IPS-18c (cell line): ENCODE measurements around the gene CDC25B.
A peak's percentile ranks its signal among the peaks of the same experiment; 100 is the strongest.
"Not testable (repeated sequence)": the region's sequence is repeated elsewhere in the genome, so short reads cannot be mapped to it uniquely, and the experiment has no call there.

Experiments
- H3K4me3 ChIP-seq: 2 replicates; pipeline ENCODE4 v1.7.0; 2013; ENCODE audit warnings: low read depth, mild to moderate bottlenecking, low read length, moderate library complexity; ENCODE audit not compliant: insufficient read depth
- H3K9me3 ChIP-seq: one replicate; pipeline ENCODE4 v1.6.1; 2013; ENCODE audit warnings: mild to moderate bottlenecking, low read length, moderate library complexity; ENCODE audit not compliant: control insufficient read depth, insufficient read depth

Gene CDC25B

DNA sequence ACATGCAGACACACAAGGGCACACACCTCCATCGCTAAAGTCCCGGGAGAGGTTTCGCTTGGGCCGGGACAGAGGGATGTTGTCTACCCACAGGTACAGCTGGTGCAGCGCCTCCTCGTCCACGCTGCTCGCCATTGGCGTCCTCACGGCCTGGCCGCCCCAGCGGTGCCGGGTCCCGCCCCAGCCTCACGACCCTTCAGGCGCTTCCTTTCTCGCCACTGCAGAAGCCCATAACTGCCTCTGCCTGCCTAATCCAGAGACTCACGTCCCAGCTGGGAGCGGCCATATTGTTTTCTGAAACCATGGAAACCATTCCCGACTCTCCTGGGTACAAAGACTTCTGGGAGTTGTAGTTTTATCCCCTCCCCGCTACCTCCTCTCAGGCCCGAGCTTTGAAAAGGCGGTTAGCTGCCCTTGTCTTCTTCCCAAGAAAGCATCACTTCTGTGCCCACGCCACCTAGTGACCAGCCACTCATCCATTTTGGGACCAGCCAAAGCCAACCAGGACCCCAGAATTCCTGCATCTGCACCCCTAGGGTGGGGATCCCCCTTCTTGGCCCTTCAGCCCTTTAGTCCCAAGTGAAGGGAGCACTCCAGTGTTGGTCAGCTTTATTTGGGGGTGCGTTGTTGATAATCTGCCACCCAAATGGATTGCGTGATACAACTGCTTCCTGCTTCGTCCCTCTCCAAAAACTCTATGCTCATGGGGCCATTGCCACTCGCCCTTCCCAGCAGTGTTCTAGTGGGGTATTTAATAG is 14.8 kb upstream of the CDC25B start, which contains the start of gene SPEF1:
Gene SPEF1 (minus strand): TSS at position 296 of the 758 bp plus-strand sequence. CDS start 161 bp downstream, at position 135.
- H3K9me3 ChIP-seq = no peaks in the 10 kb centered on the region
- H3K4me3 ChIP-seq = peak within 1 kb of the TSS; percentile 43; the same call in 1 of the 2 replicates

DNA sequence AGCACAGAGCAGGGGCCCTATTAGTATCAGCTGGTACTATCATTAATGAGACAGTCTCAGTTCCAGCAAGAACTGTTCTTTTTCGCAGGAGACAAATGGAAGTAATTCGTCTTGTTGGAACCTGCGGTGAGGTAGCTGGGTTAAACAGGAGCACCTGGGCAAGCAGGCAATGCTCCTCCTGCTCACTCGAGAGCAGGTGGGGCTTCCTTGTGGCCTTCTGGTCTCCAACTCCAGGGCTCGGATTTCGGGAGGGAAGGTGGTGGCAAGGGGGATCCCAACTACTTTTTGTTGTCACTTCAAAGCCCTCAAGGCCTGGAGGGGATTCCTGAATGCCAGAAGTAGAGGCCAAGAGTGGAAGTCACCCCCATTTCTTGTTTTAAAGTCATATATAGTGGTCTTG is 13.5 kb upstream of the CDC25B start:
- Histone ChIP-seq H3K4me3 (no peak overlapping the region), H3K9me3 (no peaks in the 10 kb centered on the region)

DNA sequence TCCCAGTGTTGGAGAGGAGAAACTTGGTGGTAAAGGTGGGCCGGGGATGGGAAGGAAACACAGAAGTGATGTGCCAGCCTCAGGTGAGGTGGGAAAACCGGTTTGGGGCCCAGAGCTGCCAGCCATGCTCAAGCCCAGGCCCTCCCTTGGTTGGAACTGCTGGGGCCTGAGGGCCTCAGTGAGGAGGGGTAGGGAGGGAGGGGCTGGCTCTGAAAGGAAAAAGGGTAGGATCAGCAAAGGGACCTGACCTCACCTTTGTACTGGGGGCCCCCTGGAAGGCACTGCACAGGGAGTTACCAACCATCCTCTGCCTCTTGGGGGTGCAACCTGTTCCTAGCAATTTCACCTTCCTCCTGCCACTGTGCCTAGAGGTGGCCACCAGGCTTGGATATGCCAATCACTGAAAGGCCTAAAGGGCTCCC is 13.0 kb upstream of the CDC25B start:
- no peaks in the 10 kb centered on the region for H3K9me3 ChIP-seq
- H3K4me3 ChIP-seq = no peak overlapping the region

DNA sequence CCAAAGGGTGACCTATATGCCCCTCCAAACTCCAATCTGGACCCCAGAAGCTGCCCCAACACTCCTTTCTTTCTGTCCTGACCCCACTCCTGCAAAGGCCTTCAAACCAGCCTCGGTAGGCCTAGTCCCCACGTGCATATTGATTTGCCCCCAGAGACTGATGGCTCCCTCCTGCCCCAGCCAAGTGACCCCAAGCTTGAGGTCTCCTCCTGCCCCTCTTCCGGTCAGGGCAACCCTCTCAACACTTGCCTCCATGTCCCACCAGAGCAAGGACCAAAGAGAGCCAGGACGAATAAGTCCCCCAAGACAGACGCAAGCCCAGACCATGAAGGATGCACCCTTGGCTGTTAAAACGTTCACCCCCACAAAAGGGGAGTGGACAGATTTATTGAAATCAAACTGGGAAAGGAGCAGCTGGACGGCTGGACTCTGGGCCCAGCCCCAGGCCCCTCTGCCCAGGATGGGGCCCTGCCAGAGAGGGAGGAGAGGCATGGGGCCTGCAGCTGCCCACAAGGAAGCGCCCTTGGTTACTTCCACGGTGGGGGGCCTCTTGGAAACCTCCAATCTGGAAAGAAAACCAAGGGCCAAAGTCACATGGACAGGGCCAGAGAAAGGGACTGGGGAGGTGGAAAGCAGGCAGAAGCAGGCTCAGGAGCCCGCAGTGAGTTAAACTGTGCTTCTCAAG is 12.5 kb upstream of the CDC25B start:
- H3K4me3 ChIP-seq = no peak overlapping the region

GRCh38 chr20:3784216-3784853 is 11.8 kb upstream of the CDC25B start:
- H3K4me3 ChIP-seq = no peak overlapping the region
- no peaks in the 10 kb centered on the region for H3K9me3 ChIP-seq

More for the DNA sequence above, 12.5 kb upstream of the CDC25B start:
- H3K9me3 ChIP-seq = no peaks in the 10 kb centered on the region

GRCh38 chr20:3784863-3785239 is 11.3 kb upstream of the CDC25B start:
- Histone ChIP-seq H3K9me3 (no peaks in the 10 kb centered on the region), H3K4me3 (no peak overlapping the region)

DNA sequence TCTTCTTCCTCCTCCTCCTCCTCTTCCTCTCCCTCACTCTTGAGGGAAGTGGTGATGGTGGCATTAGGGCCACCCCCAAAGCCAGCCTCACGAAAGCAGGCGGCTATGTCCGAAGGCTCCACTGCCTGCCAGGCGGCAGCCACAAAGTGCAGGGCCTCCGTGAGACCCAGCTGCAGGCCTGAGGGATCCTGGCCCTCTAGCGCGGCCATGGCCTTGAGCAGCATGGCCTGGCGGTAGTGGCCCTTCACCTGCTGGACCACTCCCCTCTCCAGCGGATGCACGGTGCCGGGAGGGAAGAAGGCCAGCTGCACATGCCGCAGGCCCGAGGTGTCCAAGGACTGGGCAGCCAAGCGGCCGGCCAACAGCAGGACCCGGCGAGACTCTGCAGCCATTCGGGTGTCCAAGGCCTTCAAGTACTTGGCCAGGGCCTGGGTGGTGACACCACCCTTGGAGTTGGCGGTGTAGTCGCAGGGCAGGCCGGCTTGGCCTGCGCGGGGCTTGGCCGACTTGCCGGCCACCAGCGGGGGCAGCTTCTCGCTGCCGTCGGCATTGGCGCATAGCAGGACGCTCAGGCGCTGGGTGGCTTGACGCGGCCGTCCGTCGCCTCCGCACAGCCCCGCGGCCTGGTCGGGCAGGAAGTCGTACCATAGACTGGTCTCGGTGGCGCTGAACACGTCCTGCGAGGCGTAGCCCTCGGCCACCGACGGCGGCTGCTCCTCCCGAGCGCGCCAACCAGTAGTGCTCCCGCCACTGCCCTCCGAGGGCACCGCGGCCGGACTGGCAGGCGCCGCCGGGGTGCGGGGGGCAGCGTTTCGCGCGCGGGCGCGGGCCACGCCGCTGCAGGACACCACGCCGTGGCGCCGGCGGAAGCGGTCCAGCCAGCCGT is 10.6 kb upstream of the CDC25B start:
- H3K9me3 ChIP-seq = no peaks in the 10 kb centered on the region
- peak overlapping the region; percentile 62 for H3K4me3 ChIP-seq

DNA sequence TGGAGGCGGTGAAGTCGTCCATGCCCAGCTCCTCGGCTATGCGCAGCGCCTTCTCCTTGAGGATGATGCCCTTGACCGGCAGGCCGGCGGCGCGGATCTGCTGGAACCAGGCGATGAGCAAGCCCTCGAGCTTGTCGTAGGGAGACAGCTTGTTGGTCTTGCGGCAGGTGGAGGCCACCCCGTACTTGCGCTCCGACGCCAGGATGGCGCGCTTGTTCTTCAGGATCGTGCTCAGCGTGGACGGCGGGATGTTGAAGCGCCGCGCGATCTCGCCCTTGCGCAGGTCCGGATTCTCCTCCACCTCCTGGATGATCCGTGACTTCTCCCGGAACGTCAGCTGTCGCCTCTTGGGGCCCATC is 10.0 kb upstream of the CDC25B start:
- Histone ChIP-seq H3K9me3 (no peaks in the 10 kb centered on the region), H3K4me3 (peak overlapping the region; percentile 62)

GRCh38 chr20:3786665-3787323 is 9.3 kb upstream of the CDC25B start, which contains the start of gene CENPB:
TSS of gene CENPB (minus strand) at chr20:3786740. CDS start at chr20:3786483, 257 bp downstream.
- Histone ChIP-seq H3K4me3 (peak within 1 kb of the TSS; percentile 62), H3K9me3 (no peaks in the 10 kb centered on the region)

- Histone ChIP-seq H3K9me3 (no peaks in the 10 kb centered on the region), H3K4me3 (no peak overlapping the region)
Observed at GRCh38 chr20:3787324-3788014, 8.6 kb upstream of the CDC25B start.

- H3K9me3 ChIP-seq = no peaks in the 10 kb centered on the region
- no peak overlapping the region for H3K4me3 ChIP-seq
Observed at GRCh38 chr20:3788685-3789155, 7.4 kb upstream of the CDC25B start.

DNA sequence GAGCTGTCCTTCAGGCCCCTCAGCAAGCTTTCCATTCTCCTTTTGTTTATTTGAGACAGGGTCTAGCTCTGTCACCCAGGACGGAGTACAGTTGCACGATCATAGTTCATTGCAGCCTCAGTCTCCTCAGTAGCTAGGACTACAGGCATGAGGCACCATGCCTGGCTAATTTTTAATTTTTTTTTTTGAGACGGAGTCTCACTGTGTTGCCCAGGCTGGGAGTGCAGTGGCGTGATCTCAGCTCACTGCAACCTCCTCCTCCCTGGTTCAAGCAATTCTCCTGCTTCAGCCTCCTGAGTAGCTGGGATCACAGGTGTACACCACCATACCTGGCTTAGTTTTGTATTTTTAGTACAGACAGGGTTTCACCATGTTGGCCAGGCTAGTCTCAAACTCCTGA is 6.9 kb upstream of the CDC25B start:
- H3K4me3 ChIP-seq, H3K9me3 ChIP-seq: not testable (repeated sequence)

GRCh38 chr20:3794168-3794567 is 1.9 kb upstream of the CDC25B start:
- H3K4me3 ChIP-seq, H3K9me3 ChIP-seq: not testable (repeated sequence)

- Histone ChIP-seq H3K4me3 (no peak overlapping the region), H3K9me3 (no peaks in the 10 kb centered on the region)
Observed at GRCh38 chr20:3794701-3795420, 1.2 kb upstream of the CDC25B start.

- Histone ChIP-seq H3K9me3 (no peaks in the 10 kb centered on the region), H3K4me3 (peak overlapping the region; percentile 73)
Observed at GRCh38 chr20:3796477-3797225, 541 bp downstream of the CDC25B start.
